ENCODE data around the gene PRKAG2.

- TF ChIP-seq EZH2 (IDR thresholded peaks at IDR 0.05; ENCODE audit: insufficient read depth, poor library complexity, severe bottlenecking) (no peak), EZH2phosphoT487 (IDR thresholded peaks at IDR 0.05; ENCODE audit: insufficient read depth, low read depth) (no peak)
Measured at GRCh38 chr7:151872531-151873401, 4.1 kb downstream of the PRKAG2 start.
